CD4-positive, alpha-beta T cell treated with Interleukin-6 at 100 ng/mL for 8 hours (primary cell): ENCODE measurements around the gene MYO9B.
A peak's percentile ranks its signal among the peaks of the same experiment; 100 is the strongest.

Experiments used
- DNase-seq: peaks from one replicate; pipeline ENCODE4 v3.0.0-alpha.2; 2020; ENCODE audit warnings: mixed read lengths, low spot score

MYO9B gene, protein sequence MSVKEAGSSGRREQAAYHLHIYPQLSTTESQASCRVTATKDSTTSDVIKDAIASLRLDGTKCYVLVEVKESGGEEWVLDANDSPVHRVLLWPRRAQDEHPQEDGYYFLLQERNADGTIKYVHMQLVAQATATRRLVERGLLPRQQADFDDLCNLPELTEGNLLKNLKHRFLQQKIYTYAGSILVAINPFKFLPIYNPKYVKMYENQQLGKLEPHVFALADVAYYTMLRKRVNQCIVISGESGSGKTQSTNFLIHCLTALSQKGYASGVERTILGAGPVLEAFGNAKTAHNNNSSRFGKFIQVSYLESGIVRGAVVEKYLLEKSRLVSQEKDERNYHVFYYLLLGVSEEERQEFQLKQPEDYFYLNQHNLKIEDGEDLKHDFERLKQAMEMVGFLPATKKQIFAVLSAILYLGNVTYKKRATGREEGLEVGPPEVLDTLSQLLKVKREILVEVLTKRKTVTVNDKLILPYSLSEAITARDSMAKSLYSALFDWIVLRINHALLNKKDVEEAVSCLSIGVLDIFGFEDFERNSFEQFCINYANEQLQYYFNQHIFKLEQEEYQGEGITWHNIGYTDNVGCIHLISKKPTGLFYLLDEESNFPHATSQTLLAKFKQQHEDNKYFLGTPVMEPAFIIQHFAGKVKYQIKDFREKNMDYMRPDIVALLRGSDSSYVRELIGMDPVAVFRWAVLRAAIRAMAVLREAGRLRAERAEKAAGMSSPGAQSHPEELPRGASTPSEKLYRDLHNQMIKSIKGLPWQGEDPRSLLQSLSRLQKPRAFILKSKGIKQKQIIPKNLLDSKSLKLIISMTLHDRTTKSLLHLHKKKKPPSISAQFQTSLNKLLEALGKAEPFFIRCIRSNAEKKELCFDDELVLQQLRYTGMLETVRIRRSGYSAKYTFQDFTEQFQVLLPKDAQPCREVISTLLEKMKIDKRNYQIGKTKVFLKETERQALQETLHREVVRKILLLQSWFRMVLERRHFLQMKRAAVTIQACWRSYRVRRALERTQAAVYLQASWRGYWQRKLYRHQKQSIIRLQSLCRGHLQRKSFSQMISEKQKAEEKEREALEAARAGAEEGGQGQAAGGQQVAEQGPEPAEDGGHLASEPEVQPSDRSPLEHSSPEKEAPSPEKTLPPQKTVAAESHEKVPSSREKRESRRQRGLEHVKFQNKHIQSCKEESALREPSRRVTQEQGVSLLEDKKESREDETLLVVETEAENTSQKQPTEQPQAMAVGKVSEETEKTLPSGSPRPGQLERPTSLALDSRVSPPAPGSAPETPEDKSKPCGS (N-terminal part only)

GRCh38 chr19:17075035-17075863, at the start of gene MYO9B, which contains the start of gene HAUS8:
TSS of gene MYO9B (plus strand) at chr19:17075777. CDS start at chr19:17101718, 25,941 bp downstream.
TSS of gene HAUS8 (minus strand) at chr19:17075452. CDS start at chr19:17075422, 30 bp downstream.
- DNase-seq = peak; percentile 100

- no peak for DNase-seq
Observed at GRCh38 chr19:17025991-17026658, 49.5 kb upstream of the MYO9B start.

DNA sequence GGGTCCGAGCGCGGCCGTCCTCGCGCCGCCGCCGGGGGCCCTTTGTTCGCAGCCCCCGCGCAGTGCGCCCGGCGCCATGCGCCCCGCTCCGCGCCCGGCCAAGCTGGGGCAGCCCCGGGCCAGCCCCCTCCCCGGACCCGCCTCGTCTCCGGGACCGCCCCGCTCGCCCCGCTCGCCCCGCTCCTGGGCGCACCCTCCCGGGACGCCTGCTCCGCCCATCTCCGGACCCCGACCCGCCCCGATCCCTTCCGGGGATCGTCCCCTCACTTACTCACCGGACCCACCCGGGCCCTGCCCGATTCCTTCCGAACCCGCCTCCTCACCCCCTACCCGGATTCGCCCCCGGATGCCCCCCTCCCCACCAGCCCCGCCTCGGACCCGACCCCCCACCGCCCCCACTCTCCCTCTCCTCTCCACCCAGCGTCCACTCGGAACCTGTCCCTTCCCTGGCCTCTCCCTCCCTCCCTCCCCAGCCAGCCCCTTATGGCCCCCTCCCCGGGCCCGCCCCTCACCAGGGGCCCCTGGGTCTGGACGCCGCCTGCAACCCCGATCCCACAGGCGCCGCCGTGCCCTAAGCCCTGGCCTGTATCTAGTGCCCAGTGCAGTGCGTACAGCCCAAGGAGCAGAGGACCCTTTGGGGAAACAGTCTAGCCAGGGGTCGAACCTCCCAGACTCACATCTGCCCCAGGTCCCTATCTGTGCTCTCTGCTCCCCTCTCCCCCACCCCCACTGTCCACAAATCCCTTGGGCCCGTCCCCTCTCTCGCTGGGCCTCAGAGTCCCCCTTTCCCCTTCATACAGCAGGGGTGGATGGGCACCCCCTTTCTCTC, 48.7 kb upstream of the MYO9B start, which contains the start of gene CPAMD8:
Gene CPAMD8, minus strand, starts transcription at position 105 of the 829 bp plus-strand sequence. CDS start 168 bp downstream, outside the sequence.
- DNase-seq = no peak

- no peak for DNase-seq
Observed at GRCh38 chr19:17027535-17027975, 48.0 kb upstream of the MYO9B start.

DNA sequence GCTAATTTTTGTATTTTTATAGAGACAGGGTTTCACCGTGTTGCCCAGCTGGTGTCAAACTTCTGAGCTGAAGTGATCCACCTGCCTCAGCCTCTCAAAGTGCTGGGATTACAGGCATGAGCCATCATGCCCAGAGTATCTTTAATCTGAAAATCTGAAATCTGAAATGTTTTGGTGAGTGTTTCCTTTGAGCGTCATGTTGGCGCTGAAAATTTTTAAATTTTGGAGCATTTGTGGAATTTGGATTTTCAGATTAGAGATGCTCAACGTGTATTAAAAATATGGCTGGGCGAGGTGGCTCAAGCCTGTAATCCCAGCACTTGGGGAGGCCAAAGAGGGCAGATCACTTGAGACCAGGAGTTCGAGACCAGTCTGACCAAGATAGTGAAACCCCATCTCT, 43.8 kb upstream of the MYO9B start:
- DNase-seq = no peak

GRCh38 chr19:17035842-17036424, 39.6 kb upstream of the MYO9B start:
- no peak for DNase-seq

- no peak for DNase-seq
Observed at GRCh38 chr19:17036640-17037039, 38.9 kb upstream of the MYO9B start.

DNA sequence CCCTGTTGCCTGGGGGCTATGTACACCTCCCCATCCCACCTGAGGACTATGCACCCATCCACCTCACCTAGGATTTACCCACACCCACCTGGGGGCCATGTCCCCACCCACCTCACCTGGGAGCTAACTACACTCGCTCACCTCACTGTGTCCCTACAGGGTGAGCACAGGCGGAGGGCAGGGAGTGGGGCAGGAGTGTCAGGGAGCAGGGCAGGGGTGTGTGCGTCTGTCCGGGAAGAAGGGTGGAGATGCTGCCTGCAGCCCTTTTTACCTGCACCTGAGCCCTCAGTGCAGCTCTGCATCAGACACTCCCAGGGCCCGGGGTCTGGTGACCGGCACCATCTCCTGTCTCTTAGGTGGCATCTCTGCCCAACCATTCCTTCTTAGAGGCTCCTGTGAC, 38.4 kb upstream of the MYO9B start:
- DNase-seq = no peak

GRCh38 chr19:17037966-17038500, 37.5 kb upstream of the MYO9B start:
- no peak for DNase-seq

DNA sequence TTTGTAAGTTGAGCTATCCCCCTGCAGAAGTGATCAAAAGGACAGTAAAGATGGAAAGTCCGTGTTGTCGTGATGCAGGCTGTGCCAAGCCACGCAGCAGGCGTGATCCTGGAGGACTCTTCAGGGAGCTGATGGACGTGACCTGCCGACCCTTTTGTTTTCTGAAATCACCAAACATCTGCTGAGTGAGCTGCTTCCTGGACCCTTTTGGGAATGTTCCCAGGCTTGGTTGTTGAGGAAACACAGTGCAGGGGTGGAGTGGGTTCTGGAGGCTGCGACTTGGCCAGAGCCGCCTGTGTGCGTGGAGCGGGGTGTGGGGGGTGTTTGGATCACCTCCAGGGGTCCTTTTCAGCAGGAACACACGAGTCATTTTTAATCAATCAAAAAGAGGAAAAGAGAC, 33.6 kb upstream of the MYO9B start:
- DNase-seq = no peak

GRCh38 chr19:17043744-17044143, 31.8 kb upstream of the MYO9B start:
- DNase-seq = no peak

GRCh38 chr19:17045907-17046502, 29.6 kb upstream of the MYO9B start:
- DNase-seq = no peak

GRCh38 chr19:17048885-17049453, 26.6 kb upstream of the MYO9B start:
- no peak for DNase-seq

GRCh38 chr19:17049711-17050280, 25.8 kb upstream of the MYO9B start:
- no peak for DNase-seq

- DNase-seq = no peak
Observed at GRCh38 chr19:17052439-17052838, 23.1 kb upstream of the MYO9B start.

DNA sequence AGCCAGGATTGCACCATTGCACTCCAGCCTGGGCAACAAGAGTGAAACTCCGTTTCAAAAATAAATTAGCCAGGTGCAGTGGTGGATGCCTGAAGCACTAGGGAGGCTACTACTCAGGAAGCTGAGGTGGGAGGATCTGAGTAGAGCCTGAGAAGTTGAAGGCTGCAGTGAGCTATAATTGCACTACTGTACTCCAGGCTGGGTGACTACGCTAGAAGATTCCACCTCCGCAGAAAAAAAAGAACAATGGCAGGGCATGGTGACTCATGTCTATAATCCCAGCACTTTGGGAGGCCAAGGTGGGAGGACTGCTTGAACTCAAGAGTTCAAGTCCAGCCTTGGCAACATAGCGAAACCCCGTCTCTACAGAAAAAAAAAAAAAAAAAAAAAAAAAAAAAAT, 20.8 kb upstream of the MYO9B start:
- DNase-seq = no peak

- DNase-seq = no peak
Observed at GRCh38 chr19:17055636-17056035, 19.9 kb upstream of the MYO9B start.

GRCh38 chr19:17058236-17058635, 17.3 kb upstream of the MYO9B start:
- no peak for DNase-seq
